Measurements from ENCODE around the gene HOXD13. TPM values are rescaled to one million over a fixed set of nuclear protein-coding genes. Genes with fewer than 3 reads are reported as not detected.

Gene HOXD13
- total and polyA plus RNA-seq, 12 donors, result not detected

DNA sequence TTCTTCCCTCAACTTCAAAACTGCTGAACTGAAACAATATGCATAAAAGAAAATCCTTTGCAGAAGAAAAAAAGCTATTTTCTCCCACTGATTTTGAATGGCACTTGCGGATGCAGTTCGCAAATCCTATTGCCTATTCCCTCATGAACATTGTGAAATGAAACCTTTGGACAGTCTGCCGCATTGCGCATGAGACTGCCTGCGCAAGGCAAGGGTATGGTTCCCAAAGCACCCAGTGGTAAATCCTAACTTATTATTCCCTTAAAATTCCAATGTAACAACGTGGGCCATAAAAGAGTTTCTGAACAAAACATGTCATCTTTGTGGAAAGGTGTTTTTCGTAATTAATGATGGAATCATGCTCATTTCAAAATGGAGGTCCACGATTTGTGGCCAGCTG lies 45.4 kb downstream of the HOXD13 start:
- no peaks in the 10 kb centered on the region for H3K36me3 ChIP-seq
- peak overlapping the region in 1 of 10 donors; percentile 35 for H3K27ac ChIP-seq
- TF ChIP-seq, protein P1, sequence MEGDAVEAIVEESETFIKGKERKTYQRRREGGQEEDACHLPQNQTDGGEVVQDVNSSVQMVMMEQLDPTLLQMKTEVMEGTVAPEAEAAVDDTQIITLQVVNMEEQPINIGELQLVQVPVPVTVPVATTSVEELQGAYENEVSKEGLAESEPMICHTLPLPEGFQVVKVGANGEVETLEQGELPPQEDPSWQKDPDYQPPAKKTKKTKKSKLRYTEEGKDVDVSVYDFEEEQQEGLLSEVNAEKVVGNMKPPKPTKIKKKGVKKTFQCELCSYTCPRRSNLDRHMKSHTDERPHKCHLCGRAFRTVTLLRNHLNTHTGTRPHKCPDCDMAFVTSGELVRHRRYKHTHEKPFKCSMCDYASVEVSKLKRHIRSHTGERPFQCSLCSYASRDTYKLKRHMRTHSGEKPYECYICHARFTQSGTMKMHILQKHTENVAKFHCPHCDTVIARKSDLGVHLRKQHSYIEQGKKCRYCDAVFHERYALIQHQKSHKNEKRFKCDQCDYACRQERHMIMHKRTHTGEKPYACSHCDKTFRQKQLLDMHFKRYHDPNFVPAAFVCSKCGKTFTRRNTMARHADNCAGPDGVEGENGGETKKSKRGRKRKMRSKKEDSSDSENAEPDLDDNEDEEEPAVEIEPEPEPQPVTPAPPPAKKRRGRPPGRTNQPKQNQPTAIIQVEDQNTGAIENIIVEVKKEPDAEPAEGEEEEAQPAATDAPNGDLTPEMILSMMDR (IDR thresholded peaks at IDR 0.05), result no peak
- peaks cover 30 to 100% (median 98%) of the 10 kb centered on the region in 7 donors for H3K27me3 ChIP-seq
- H3K9me3 ChIP-seq, result no peaks in the 10 kb centered on the region
- H3K4me3 ChIP-seq, result peak overlapping the region in 1 of 10 donors; percentile 56
- intact Hi-C loops (cut with DNase I), result loop anchor here in 1 of 10 donors (10.0 kb wide), 1 partner anchor 677 kb away; no protein-coding TSS in a partner anchor
- DNase-seq (no peak), ATAC-seq (no peak)
- peaks cover 0 to 24% (median 18%) of the 10 kb centered on the region in 9 donors for H3K4me1 ChIP-seq
- WGBS, 2 donors, result 38 to 39% methylated on average over 8 of the region's 8 CpGs

DNA sequence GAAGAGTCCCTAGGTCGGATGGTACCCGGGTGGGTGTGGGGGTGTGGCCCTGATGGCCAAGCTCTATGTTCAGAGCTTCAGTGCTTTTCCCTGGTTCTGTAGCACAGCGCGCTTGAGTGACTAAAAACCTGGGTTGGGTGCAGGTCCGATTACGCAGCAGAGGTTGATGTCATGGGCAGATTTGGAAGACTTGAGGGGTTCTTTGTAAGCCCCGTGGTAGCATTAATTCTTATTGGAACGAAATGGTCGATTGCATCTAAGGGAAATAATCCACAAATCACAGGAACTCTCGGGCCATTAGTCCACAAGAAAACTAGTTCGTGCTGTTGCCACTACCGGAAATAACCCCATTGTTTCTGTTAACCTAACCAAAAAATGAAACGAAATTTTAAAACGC lies 46.0 kb downstream of the HOXD13 start:
- peak overlapping the region in 3 of 10 donors; percentile 9 to 47 (median 35) for H3K27ac ChIP-seq
- no peaks in the 10 kb centered on the region for H3K9me3 ChIP-seq
- H3K27me3 ChIP-seq, result peaks cover 24 to 100% (median 98%) of the 10 kb centered on the region in 7 donors
- intact Hi-C loops (cut with DNase I), result loop anchor here in 1 of 10 donors (10.0 kb wide), 1 partner anchor 676 kb away; no protein-coding TSS in a partner anchor
- H3K36me3 ChIP-seq, result no peaks in the 10 kb centered on the region
- H3K4me3 ChIP-seq, result no peak overlapping the region
- no peak for DNase-seq
- peaks cover 0 to 24% (median 18%) of the 10 kb centered on the region in 9 donors for H3K4me1 ChIP-seq
- 12 to 13% methylated on average over 14 of the region's 14 CpGs for WGBS, 2 donors
- TF ChIP-seq, protein P1 (IDR thresholded peaks at IDR 0.05), result no peak
- ATAC-seq, result no peak

DNA sequence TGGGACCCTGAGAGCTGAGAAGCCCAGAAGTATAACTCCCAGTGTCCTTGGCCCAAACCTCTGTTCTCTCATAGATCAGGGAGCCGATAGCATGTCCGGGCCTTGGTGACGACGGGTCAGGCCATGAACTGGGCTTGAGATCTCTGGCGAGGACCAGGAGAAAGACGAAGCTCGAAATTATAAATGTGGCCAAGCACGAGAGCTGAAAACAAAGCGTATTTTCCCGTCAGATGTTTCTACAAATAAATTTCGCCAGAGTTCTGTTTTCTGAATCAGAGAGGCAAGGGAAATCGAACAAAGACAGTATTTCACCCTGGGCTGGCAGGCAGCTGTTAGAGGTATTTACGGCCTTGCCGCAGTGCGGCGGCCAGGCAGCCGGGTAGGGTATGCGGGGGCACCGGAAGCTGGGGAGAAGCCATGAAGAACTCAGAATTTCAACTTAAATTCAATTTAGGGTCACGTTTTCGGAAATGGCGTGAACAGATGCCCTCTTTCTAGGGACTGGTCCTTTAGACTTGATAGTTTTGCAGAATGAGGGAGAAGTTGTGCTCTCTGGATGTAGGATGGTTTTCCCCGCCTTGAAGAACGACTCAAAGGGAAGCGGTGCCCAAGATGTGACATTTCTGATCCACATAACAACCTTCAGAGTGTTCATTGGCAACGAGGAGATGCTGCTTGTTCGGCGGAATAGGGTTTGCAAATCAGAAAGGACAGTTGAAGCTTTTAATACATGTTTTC lies 46.6 kb downstream of the HOXD13 start:
- DNase-seq, result no peak

More for the DNA sequence above, 46.6 kb downstream of the HOXD13 start:
- Histone ChIP-seq H3K27me3 (peaks cover 22 to 100% (median 98%) of the 10 kb centered on the region in 7 donors), H3K9me3 (no peaks in the 10 kb centered on the region), H3K4me3 (no peak overlapping the region), H3K4me1 (peaks cover 0 to 24% (median 18%) of the 10 kb centered on the region in 9 donors), H3K36me3 (no peaks in the 10 kb centered on the region), H3K27ac (peak overlapping the region in 3 of 10 donors; percentile 9 to 47 (median 35))
- WGBS, 2 donors, result 16 to 19% methylated on average over 28 of the region's 28 CpGs
- TF ChIP-seq, protein P1 (IDR thresholded peaks at IDR 0.05), result no peak
- intact Hi-C loops (cut with DNase I), result loop anchor here in 1 of 10 donors (10.0 kb wide), 1 partner anchor 676 kb away; no protein-coding TSS in a partner anchor
- ATAC-seq, result no peak

Measured in heart right ventricle (tissue), 16 donors.